ENCODE measurements around the gene PTTG1IP. TPM values are rescaled to one million over a fixed set of nuclear protein-coding genes. Genes with fewer than 3 reads are reported as not detected.
"Not testable (repeated sequence)": the region's sequence is repeated elsewhere in the genome, so short reads cannot be mapped to it uniquely, and the experiment has no call there.

Gene PTTG1IP
- total and polyA plus RNA-seq, 4 experiments from 2014 or later: 84.8 to 110 (median 95.5) TPM

DNA sequence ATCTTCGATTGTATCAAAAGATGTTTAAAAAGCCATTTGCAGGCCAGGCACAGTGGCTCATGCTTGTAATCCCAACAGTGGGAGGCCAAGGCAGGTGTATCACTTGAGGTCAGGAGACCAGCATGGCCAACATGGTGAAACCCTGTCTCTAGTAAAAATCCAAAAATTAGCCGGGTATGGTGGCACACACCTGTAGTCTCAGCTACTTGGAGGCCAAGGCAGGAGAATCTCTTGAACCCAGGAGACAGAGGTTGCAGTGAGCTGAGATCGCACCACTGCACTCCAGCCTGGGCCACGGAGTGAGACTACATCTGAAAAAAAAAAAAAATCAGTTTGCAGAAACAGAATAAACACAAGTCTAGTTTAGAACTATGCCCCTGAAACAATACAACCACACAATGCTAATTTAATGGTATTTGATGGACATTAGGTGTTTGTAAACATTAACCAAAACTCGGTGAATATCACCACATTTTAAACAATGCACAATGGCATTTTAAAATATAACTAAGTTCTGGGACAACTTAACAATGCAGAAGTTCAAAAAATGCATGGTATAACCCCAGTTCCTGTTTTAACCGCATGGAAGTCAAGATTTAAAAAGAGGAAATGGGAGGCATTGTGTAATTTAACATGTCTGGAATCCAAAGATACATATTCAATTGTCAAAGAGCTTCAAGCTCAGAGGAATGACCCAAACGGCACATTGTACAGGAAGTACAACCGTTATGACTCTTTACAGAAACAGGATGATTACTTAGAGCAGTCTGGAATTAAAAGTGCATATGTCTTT, 7.1 kb upstream of the PTTG1IP start:
- intact Hi-C loops (cut with micrococcal nuclease): no loop called here
- Mint-ChIP-seq H3K36me3 (peaks cover 0 to 6% of the 10 kb centered on the region in 2 donors), H3K4me1 (peaks cover 19 to 36% (median 26%) of the 10 kb centered on the region in 4 donors), H3K27me3 (no peaks in the 10 kb centered on the region), H3K4me3 (peak overlapping the region in 3 of 8 donors; percentile 1 to 31 (median 6)), H3K27ac (peak overlapping the region in 4 of 7 donors; percentile 53 to 88 (median 78)), H3K9me3 (no peaks in the 10 kb centered on the region)
- Histone ChIP-seq H3K9me3 (ENCODE audit: control insufficient read depth in 1 of 2, low read length in 2 of 2) (no peaks in the 10 kb centered on the region), H3K27ac (ENCODE audit: low read depth, low read length) (no peak overlapping the region), H3K4me1 (ENCODE audit: insufficient read depth, low read length) (peaks cover 32% of the 10 kb centered on the region), H3K36me3 (ENCODE audit: insufficient read depth, low read length) (no peaks in the 10 kb centered on the region), H3K4me3 (ENCODE audit: low read length in 2 of 2) (no peak overlapping the region), H3K27me3 (ENCODE audit: insufficient read depth, low read length) (no peaks in the 10 kb centered on the region)
- ChIA-PET CTCF (ENCODE audit: partially characterized antibody) (interaction anchor here (1.0 to 3.4 kb wide), 5 partner anchors 12 to 80 kb away, joined by 3 to 13 read pairs (median 4); partner anchors contain the start of gene UBE2G2), POLR2A (ENCODE audit: partially characterized antibody) (interaction anchor here (1.0 to 4.7 kb wide), 3 partner anchors 7 to 53 kb away, joined by 3 to 35 read pairs (median 4); partner anchors contain the start of gene PTTG1IP)
- DNase-seq: no peak

DNA sequence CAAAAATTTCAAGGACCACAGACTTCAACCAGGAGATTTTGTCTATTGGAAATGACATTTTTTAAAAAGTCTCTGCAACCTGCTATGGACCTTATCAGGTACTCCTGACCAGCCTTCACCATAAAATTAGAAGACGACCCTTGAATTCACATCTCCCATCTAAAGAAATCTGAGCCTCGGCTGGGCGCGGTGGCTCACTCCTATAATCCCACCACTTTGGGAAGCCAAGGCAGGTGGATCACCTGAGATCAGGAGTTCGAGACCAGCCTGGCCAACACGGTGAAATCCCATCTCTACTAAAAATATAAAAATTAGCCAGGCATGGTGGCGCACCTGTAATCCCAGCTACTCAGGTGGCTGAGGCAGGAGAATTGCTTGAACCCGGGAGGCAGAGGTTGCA, 5.7 kb upstream of the PTTG1IP start:
- H3K36me3 Mint-ChIP-seq; H3K27ac ChIP-seq (ENCODE audit: low read depth, low read length); H3K27me3 ChIP-seq (ENCODE audit: insufficient read depth, low read length); H3K4me3 ChIP-seq (ENCODE audit: low read length in 2 of 2); H3K4me3 Mint-ChIP-seq; H3K9me3 ChIP-seq (ENCODE audit: control insufficient read depth in 1 of 2, low read length in 2 of 2); H3K36me3 ChIP-seq (ENCODE audit: insufficient read depth, low read length); intact Hi-C loops (cut with micrococcal nuclease); H3K9me3 Mint-ChIP-seq; H3K27ac Mint-ChIP-seq; H3K27me3 Mint-ChIP-seq; DNase-seq: not testable (repeated sequence)
- POLR2A ChIA-PET (ENCODE audit: partially characterized antibody): interaction anchor here (0.6 to 1.3 kb wide), 4 partner anchors 13 to 86 kb away, joined by 3 to 4 read pairs (median 3); no protein-coding TSS in a partner anchor
- CTCF ChIA-PET (ENCODE audit: partially characterized antibody): interaction anchor here (0.9 to 8.5 kb wide), 4 partner anchors 32 to 137 kb away, joined by 3 to 82 read pairs (median 8); partner anchors contain the start of gene UBE2G2
- peaks cover 24 to 46% (median 35%) of the 10 kb centered on the region in 4 donors for H3K4me1 Mint-ChIP-seq
- H3K4me1 ChIP-seq (ENCODE audit: insufficient read depth, low read length): peaks cover 42% of the 10 kb centered on the region

DNA sequence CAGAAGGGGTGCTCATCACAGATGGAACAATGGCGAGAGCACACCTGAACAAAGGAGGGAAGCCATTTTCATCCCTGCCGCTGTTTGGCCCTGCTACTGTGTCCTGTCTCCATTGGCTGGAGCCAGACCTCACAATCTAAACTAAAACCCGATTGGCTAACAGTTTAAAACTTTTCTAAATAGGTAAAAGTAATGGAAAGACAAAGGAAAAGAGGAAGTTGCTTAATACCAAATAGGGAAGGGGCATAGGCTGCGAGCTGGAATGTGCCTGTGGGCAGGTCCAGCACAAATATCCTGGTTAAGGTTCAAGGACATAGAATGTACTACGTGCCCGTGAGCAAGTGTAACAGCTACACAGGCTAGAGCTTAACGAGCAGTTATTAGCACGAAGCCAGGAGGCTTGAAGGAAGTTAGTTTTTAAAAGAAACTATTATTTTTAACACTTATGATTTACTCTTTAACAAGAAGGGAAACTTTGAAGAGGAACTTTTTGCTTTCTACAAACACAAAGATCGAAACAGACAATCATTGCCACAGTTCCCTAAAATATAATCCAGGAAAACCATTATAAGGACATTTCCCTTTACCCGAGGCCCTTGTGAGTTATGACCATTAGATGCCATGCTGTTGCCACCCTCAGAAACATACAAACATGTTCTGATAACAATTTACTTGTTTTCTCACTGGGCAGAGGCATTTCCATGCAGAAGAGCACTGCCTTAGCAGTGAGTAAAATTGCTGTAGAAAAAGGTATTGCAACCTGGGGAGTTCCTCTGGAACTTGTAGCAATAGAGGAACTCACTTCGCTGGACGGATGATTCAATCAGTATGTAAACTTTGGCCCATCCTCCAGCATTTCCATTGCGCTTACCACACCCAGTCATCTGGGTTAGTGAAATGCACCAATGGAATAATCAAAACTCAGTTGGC, 4.8 kb upstream of the PTTG1IP start:
- intact Hi-C loops (cut with micrococcal nuclease): no loop called here
- POLR2A ChIA-PET (ENCODE audit: partially characterized antibody): interaction anchor here (1.2 kb wide), 2 partner anchors 19 to 21 kb away, joined by 3 read pairs; no protein-coding TSS in a partner anchor

DNA sequence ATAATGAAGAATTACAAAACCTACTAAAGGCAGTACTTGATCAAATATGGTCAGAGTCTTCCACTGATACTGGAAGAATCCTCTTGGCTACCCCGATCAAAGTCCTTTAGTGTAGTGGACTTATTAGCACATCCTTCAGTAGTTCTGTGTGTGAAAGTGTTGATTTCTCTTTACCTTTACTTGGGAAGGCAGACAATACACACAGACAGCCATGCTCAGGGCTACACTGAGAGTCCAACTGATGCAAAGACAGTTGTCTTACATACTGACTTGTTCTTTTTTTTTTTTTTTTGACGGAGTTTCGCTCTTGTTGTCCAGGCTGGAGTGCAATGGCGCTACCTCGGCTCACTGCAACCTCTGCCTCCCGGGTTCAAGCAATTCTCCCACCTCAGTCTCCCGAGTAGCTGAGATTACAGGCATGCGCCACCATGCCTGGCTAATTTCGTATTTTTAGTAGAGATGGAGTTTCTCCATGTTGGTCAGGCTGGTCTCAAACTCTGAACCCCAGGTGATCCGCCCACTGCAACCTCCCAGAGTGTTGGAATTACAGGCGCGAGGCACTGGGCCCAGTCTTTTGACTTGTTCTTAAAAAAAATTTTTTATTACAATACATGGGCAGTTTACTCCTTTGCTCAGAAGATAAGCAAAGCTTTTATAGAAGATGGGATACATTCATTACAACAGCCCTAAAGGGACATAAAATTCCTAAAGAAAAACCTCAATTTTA, 3.5 kb upstream of the PTTG1IP start:
- no peak overlapping the region for H3K4me3 ChIP-seq (ENCODE audit: low read length in 2 of 2)
- Mint-ChIP-seq H3K4me1 (peaks cover 24 to 43% (median 35%) of the 10 kb centered on the region in 4 donors), H3K4me3 (no peak overlapping the region), H3K36me3 (peaks cover 0 to 11% of the 10 kb centered on the region in 2 donors), H3K9me3 (peaks cover 0 to 2% (median 0%) of the 10 kb centered on the region in 8 donors), H3K27me3 (no peaks in the 10 kb centered on the region), H3K27ac (peak overlapping the region in 2 of 7 donors; percentile 35 to 64)
- ChIA-PET CTCF (ENCODE audit: partially characterized antibody) (interaction anchor here (1.0 to 8.5 kb wide), 6 partner anchors 12 to 83 kb away, joined by 3 to 82 read pairs (median 6); partner anchors contain the start of gene UBE2G2), POLR2A (ENCODE audit: partially characterized antibody) (interaction anchor here (0.6 to 6.2 kb wide), 5 partner anchors 20 to 63 kb away, joined by 3 to 173 read pairs (median 24); partner anchors contain the start of gene SLX9)
- no peaks in the 10 kb centered on the region for H3K36me3 ChIP-seq (ENCODE audit: insufficient read depth, low read length)
- peaks cover 43% of the 10 kb centered on the region for H3K4me1 ChIP-seq (ENCODE audit: insufficient read depth, low read length)
- no peaks in the 10 kb centered on the region for H3K27me3 ChIP-seq (ENCODE audit: insufficient read depth, low read length)
- no peak for DNase-seq
- H3K27ac ChIP-seq (ENCODE audit: low read depth, low read length): no peak overlapping the region
- intact Hi-C loops (cut with micrococcal nuclease): no loop called here
- H3K9me3 ChIP-seq (ENCODE audit: control insufficient read depth in 1 of 2, low read length in 2 of 2): no peaks in the 10 kb centered on the region

More for the DNA sequence above, 4.8 kb upstream of the PTTG1IP start:
- Mint-ChIP-seq H3K27me3 (no peaks in the 10 kb centered on the region), H3K4me1 (peaks cover 24 to 46% (median 35%) of the 10 kb centered on the region in 4 donors), H3K36me3 (peaks cover 0 to 5% of the 10 kb centered on the region in 2 donors), H3K4me3 (no peak overlapping the region), H3K9me3 (peaks cover 0 to 2% (median 0%) of the 10 kb centered on the region in 8 donors), H3K27ac (no peak overlapping the region)
- Histone ChIP-seq H3K27me3 (ENCODE audit: insufficient read depth, low read length) (no peaks in the 10 kb centered on the region), H3K9me3 (ENCODE audit: control insufficient read depth in 1 of 2, low read length in 2 of 2) (no peaks in the 10 kb centered on the region), H3K27ac (ENCODE audit: low read depth, low read length) (no peak overlapping the region), H3K36me3 (ENCODE audit: insufficient read depth, low read length) (no peaks in the 10 kb centered on the region), H3K4me1 (ENCODE audit: insufficient read depth, low read length) (peaks cover 42% of the 10 kb centered on the region), H3K4me3 (ENCODE audit: low read length in 2 of 2) (no peak overlapping the region)
- DNase-seq: no peak
- CTCF ChIA-PET (ENCODE audit: partially characterized antibody): interaction anchor here (1.0 to 8.5 kb wide), 3 partner anchors 55 to 79 kb away, joined by 3 to 82 read pairs (median 13); partner anchors contain the start of gene UBE2G2

DNA sequence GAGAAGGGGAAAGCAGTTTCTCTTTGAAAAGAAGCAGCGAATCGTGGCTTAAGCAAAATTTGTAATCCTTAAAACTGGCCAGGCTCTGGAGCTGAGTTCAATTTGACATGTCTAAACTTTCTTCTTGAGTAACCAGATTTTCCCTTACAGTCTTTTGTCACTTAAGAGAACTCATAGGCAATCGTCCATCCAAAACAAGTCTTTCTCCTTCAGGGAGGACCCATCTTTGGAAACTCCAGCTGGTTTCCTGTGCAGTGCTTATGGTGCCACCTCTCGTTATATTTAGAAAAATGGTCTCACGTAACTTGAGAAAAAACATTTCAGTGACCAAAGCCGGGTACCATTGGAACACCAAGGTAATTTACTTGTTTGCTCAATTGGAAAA, 1.8 kb upstream of the PTTG1IP start:
- Histone ChIP-seq H3K27me3 (ENCODE audit: insufficient read depth, low read length) (no peaks in the 10 kb centered on the region), H3K4me1 (ENCODE audit: insufficient read depth, low read length) (peaks cover 43% of the 10 kb centered on the region), H3K36me3 (ENCODE audit: insufficient read depth, low read length) (no peaks in the 10 kb centered on the region), H3K9me3 (ENCODE audit: control insufficient read depth in 1 of 2, low read length in 2 of 2) (no peaks in the 10 kb centered on the region), H3K4me3 (ENCODE audit: low read length in 2 of 2) (peak overlapping the region; percentile 37 to 67), H3K27ac (ENCODE audit: low read depth, low read length) (peak overlapping the region; percentile 76)
- H3K4me1 Mint-ChIP-seq: peaks cover 27 to 44% (median 35%) of the 10 kb centered on the region in 4 donors
- H3K27ac Mint-ChIP-seq: peak overlapping the region; percentile 89 to 98 (median 95)
- intact Hi-C loops (cut with micrococcal nuclease): loop anchor here (1.0 to 2.0 kb wide), 3 partner anchors 29 to 74 kb away; partner anchors contain the start of gene UBE2G2
- CTCF ChIA-PET (ENCODE audit: partially characterized antibody): interaction anchor here (1.0 to 8.5 kb wide), 9 partner anchors 18 to 365 kb away, joined by 3 to 82 read pairs (median 5); partner anchors contain the start of gene UBE2G2
- POLR2A ChIA-PET (ENCODE audit: partially characterized antibody): interaction anchor here (0.8 to 6.2 kb wide), 14 partner anchors 8 to 74 kb away, joined by 3 to 173 read pairs (median 24); partner anchors contain the start of genes ITGB2, SLX9, SUMO3 and UBE2G2
- no peaks in the 10 kb centered on the region for H3K27me3 Mint-ChIP-seq
- H3K9me3 Mint-ChIP-seq: peaks cover 0 to 2% (median 0%) of the 10 kb centered on the region in 8 donors
- peak in 3 of 5 donors; percentile 40 to 62 (median 52) for DNase-seq
- peaks cover 0 to 16% of the 10 kb centered on the region in 2 donors for H3K36me3 Mint-ChIP-seq
- H3K4me3 Mint-ChIP-seq: peak overlapping the region; percentile 89 to 97 (median 92)
